HepG2 (cell line): ENCODE data around the gene SNRNP27. TPM values are rescaled to one million over a fixed set of nuclear protein-coding genes. Genes with fewer than 3 reads are reported as not detected.

ENCODE experiments used
- ARID2 ChIP-seq: sonication (generic); formaldehyde crosslinking; IDR thresholded peaks from 2 replicates; pipeline ENCODE4 v1.8.1; 2022; ENCODE audit warnings: mild to moderate bottlenecking, missing genetic modification reagents, borderline replicate concordance
- CREM ChIP-seq, 2 experiments: sonication (generic) in 1 of 2; formaldehyde crosslinking in 1 of 2; IDR thresholded peaks; 2 replicates each; pipeline versions ENCODE4 v1.4.0 to v1.6.1; 2016 to 2020; ENCODE audit warnings: antibody characterized with exemption in 1 of 2, mild to moderate bottlenecking in 1 of 2, missing genetic modification reagents in 1 of 2
- KDM5A ChIP-seq: fragments of 200-600 bp; sonication (generic); IDR thresholded peaks from 2 replicates; pipeline ENCODE4 v1.7.0; 2018; ENCODE audit warnings: antibody characterized with exemption, mild to moderate bottlenecking, low read length, borderline replicate concordance
- RAD51 ChIP-seq: fragments of 450-650 bp; IDR thresholded peaks from 2 replicates; pipeline ENCODE4 v1.6.1; 2016; ENCODE audit warnings: borderline replicate concordance
- SRF ChIP-seq: IDR thresholded peaks from 2 replicates; pipeline ENCODE4 v1.6.1; 2011; ENCODE audit warnings: mild to moderate bottlenecking, low read depth, low read length, moderate library complexity
- ZFP37 ChIP-seq: sonication (generic); formaldehyde crosslinking; IDR thresholded peaks from 2 replicates; pipeline ENCODE4 v1.4.0; 2020; ENCODE audit warnings: missing genetic modification reagents, borderline replicate concordance
- ZMYM3 ChIP-seq: sonication (generic); formaldehyde crosslinking; IDR thresholded peaks from 2 replicates; pipeline ENCODE4 v1.5.1; 2020; ENCODE audit warnings: mild to moderate bottlenecking, missing genetic modification reagents
- ZNF121 ChIP-seq: sonication (generic); formaldehyde crosslinking; IDR thresholded peaks from 2 replicates; pipeline ENCODE4 v1.5.0; 2020; ENCODE audit warnings: mild to moderate bottlenecking, missing genetic modification reagents
- ZNF180 ChIP-seq: sonication (generic); formaldehyde crosslinking; IDR thresholded peaks from 2 replicates; pipeline ENCODE4 v1.4.0; 2020; ENCODE audit warnings: low read depth, missing genetic modification reagents, borderline replicate concordance
- polyA plus RNA-seq, 8 experiments: library from polyadenylated mRNA; depleted of rRNA in 3 of 8; stranded (reverse) in 7 of 8; unstranded in 1 of 8; fragments of >200 nt; fragmentation: Illumina TruSeq in 4 of 8; extraction: Trizol in 4 of 8; gene quantifications; 2 replicates each; pipeline versions ENCODE4 v1.2.1 to v1.2.3, GENCODE V29; 2011 to 2016; ENCODE audit warnings: low read depth in 4 of 8, missing spikeins in 1 of 8, mixed read lengths in 1 of 8; ENCODE audit not compliant: insufficient read depth in 1 of 8
- total RNA-seq, 5 experiments: library from RNA; depleted of rRNA; stranded (reverse); fragments of >200 nt; fragmentation: Illumina TruSeq; extraction: Trizol; gene quantifications; 2 replicates each; pipeline ENCODE4 v1.2.3, GENCODE V29; 2016; ENCODE audit warnings: low read depth in 1 of 5
- TF ChIP-seq, protein P1 (sequence below): sonication (generic); formaldehyde crosslinking; IDR thresholded peaks from 2 replicates; pipeline ENCODE4 v1.4.0; 2020; ENCODE audit warnings: missing genetic modification reagents
- TF ChIP-seq, protein P2 (sequence below): sonication (generic); formaldehyde crosslinking; IDR thresholded peaks from 2 replicates; pipeline ENCODE4 v1.8.1; 2023; ENCODE audit warnings: mild to moderate bottlenecking, inconsistent platforms, moderate library complexity, missing genetic modification reagents, borderline replicate concordance
- TF ChIP-seq, protein P3 (sequence below): sonication (generic); formaldehyde crosslinking; IDR thresholded peaks from 2 replicates; pipeline ENCODE4 v1.5.0; 2020; ENCODE audit warnings: mild to moderate bottlenecking, missing genetic modification reagents

Gene SNRNP27
- total and polyA plus RNA-seq, 2 of the 13 experiments (the other 11 are each of a cell fraction or from before 2014, with no cell fraction given), result 49.8 to 54.6 TPM

DNA sequence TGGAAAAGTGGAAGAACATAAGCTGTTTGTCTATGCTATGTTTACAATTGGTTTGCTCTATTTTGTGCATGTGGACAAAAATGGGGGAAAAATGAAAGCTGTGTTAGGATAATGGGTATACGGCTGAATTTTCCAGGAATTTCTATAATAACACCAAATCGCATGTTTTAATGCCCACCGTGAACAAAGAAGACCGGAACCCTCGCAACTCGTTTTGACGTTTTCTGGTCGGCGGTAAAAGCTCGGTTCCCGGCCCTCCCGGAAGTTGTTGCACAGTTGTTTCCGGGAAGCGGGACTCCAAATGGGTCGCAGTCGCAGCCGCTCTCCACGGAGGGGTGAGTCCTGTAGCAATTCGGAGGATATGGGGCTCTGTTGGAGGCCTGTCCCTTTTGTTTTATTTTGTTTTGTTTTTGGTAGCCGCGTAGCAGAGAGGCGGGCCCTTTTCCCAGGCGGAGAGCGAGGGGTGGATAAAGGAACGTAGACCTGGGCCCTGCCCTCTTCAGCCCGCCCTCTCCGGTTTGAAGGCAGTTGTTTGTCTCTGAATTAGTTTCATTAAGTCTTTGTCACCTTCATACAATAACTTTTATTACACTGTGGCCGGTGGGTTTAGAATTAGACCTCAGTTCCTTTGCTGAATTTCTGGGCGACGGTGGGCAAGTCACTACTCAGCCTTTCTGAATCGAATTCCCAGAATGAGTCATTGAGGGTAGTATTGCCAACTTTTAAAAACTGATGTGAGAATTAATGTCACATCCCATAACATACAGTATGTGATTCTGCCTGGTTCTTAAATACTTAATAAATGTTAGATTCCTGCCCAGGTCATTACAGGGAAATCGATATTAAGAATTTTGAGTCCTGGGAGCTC is at the start of gene SNRNP27 (continued):
- peak; percentile 95 for TF ChIP-seq ZMYM3
- TF ChIP-seq ZFP37, result peak; percentile 45; the same call in 1 of the 2 replicates
- TF ChIP-seq ZNF180 (CRISPR knock-in tag), result peak; percentile 85; the same call in 1 of the 2 replicates
- TF ChIP-seq, protein P1, sequence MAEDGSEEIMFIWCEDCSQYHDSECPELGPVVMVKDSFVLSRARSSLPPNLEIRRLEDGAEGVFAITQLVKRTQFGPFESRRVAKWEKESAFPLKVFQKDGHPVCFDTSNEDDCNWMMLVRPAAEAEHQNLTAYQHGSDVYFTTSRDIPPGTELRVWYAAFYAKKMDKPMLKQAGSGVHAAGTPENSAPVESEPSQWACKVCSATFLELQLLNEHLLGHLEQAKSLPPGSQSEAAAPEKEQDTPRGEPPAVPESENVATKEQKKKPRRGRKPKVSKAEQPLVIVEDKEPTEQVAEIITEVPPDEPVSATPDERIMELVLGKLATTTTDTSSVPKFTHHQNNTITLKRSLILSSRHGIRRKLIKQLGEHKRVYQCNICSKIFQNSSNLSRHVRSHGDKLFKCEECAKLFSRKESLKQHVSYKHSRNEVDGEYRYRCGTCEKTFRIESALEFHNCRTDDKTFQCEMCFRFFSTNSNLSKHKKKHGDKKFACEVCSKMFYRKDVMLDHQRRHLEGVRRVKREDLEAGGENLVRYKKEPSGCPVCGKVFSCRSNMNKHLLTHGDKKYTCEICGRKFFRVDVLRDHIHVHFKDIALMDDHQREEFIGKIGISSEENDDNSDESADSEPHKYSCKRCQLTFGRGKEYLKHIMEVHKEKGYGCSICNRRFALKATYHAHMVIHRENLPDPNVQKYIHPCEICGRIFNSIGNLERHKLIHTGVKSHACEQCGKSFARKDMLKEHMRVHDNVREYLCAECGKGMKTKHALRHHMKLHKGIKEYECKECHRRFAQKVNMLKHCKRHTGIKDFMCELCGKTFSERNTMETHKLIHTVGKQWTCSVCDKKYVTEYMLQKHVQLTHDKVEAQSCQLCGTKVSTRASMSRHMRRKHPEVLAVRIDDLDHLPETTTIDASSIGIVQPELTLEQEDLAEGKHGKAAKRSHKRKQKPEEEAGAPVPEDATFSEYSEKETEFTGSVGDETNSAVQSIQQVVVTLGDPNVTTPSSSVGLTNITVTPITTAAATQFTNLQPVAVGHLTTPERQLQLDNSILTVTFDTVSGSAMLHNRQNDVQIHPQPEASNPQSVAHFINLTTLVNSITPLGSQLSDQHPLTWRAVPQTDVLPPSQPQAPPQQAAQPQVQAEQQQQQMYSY, result peak; percentile 52; the same call in 1 of the 2 replicates
- TF ChIP-seq ZNF121, result no peak
- peak; percentile 52; the same call in 1 of the 2 replicates for TF ChIP-seq ARID2
- TF ChIP-seq CREM (IDR thresholded peaks at IDR 0.05), result peak; percentile 80
- 0 out of 2 replicates have a peak, but pooled peaks have one; percentile 26 for TF ChIP-seq CREM (CRISPR knock-in tag; IDR thresholded peaks at IDR 0.05)
- TF ChIP-seq, protein P2, sequence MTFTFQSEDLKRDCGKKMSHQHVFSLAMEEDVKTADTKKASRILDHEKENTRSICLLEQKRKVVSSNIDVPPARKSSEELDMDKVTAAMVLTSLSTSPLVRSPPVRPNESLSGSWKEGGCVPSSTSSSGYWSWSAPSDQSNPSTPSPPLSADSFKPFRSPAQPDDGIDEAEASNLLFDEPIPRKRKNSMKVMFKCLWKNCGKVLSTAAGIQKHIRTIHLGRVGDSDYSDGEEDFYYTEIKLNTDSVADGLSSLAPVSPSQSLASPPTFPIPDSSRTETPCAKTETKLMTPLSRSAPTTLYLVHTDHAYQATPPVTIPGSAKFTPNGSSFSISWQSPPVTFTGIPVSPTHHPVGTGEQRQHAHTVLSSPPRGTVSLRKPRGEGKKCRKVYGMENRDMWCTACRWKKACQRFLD (CRISPR knock-in tag), result peak; percentile 92
- peak; percentile 86 for TF ChIP-seq SRF
- TF ChIP-seq, protein P3, sequence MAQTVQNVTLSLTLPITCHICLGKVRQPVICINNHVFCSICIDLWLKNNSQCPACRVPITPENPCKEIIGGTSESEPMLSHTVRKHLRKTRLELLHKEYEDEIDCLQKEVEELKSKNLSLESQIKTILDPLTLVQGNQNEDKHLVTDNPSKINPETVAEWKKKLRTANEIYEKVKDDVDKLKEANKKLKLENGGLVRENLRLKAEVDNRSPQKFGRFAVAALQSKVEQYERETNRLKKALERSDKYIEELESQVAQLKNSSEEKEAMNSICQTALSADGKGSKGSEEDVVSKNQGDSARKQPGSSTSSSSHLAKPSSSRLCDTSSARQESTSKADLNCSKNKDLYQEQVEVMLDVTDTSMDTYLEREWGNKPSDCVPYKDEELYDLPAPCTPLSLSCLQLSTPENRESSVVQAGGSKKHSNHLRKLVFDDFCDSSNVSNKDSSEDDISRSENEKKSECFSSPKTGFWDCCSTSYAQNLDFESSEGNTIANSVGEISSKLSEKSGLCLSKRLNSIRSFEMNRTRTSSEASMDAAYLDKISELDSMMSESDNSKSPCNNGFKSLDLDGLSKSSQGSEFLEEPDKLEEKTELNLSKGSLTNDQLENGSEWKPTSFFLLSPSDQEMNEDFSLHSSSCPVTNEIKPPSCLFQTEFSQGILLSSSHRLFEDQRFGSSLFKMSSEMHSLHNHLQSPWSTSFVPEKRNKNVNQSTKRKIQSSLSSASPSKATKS, result no peak
- TF ChIP-seq KDM5A, result peak; percentile 99
- TF ChIP-seq RAD51, result no peak
